OCI-LY7 (cell line): ENCODE results near the gene JDP2.

Experiments
- EZH2phosphoT487 ChIP-seq: fragments of 200-600 bp; sonication (generic); IDR thresholded peaks from 2 replicates; pipeline ENCODE4 v1.6.1; 2018; ENCODE audit warnings: low read depth, borderline replicate concordance, mild to moderate bottlenecking, mixed run types, antibody characterized with exemption, low read length, moderate library complexity, mixed read lengths
- TF ChIP-seq, protein P1 (sequence below): fragments of 200-600 bp; sonication (generic); conservative IDR thresholded peaks from 2 replicates; pipeline ENCODE4 v1.5.1; 2014; ENCODE audit warnings: mild to moderate bottlenecking, antibody characterized with exemption, low read length, moderate library complexity, mixed read lengths

DNA sequence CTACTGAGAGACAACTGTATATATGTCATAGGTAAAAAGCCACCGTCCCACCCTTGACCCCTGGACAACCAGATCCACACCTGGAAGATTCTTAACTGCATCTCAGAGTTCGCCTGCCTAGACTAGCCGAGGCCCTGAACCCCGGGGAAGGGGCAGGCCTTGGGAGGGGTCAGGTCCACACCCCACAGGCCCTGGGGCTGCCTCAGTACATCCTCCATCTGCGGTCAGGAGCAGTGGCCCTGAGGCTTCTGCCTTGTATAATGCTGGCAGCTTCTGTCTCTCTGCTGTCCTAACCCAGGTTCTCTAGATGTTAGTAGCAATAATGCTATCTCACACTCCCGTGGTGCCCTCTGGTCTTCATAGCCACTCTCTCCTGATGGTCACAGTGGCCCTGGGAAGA lies 36.8 kb downstream of the JDP2 start:
- TF ChIP-seq, protein P1, sequence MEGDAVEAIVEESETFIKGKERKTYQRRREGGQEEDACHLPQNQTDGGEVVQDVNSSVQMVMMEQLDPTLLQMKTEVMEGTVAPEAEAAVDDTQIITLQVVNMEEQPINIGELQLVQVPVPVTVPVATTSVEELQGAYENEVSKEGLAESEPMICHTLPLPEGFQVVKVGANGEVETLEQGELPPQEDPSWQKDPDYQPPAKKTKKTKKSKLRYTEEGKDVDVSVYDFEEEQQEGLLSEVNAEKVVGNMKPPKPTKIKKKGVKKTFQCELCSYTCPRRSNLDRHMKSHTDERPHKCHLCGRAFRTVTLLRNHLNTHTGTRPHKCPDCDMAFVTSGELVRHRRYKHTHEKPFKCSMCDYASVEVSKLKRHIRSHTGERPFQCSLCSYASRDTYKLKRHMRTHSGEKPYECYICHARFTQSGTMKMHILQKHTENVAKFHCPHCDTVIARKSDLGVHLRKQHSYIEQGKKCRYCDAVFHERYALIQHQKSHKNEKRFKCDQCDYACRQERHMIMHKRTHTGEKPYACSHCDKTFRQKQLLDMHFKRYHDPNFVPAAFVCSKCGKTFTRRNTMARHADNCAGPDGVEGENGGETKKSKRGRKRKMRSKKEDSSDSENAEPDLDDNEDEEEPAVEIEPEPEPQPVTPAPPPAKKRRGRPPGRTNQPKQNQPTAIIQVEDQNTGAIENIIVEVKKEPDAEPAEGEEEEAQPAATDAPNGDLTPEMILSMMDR: no peak
- no peak for TF ChIP-seq EZH2phosphoT487
